Endothelial cell of umbilical vein (primary cell): Measurements from ENCODE around the gene MYLIP. TPM values are rescaled to one million over a fixed set of nuclear protein-coding genes. Genes with fewer than 3 reads are reported as not detected.
"Not testable (repeated sequence)": the region's sequence is repeated elsewhere in the genome, so short reads cannot be mapped to it uniquely, and the experiment has no call there.

ENCODE experiments used
- BruUV-seq: library from RNA; stranded (reverse); fragments of 400-500 nt; replicated peaks from 2 replicates; lab custom pipeline; 2021; lab: Mats Ljungman, UMichigan
- CTCF ChIA-PET: fragments of 300-600, 350-600 bp; sonication (Branson Sonifier 250); formaldehyde crosslinking; loops from one replicate; lab custom pipeline; 2021; ENCODE audit warnings: antibody characterized with exemption, inconsistent platforms; lab: Charles Lee
- POLR2A ChIA-PET: fragments of 300-600, 350-600 bp; sonication (Branson Sonifier 250); formaldehyde crosslinking; loops from one replicate; lab custom pipeline; 2021; ENCODE audit warnings: antibody characterized with exemption, inconsistent platforms; lab: Charles Lee
- DNase-seq: peaks from one replicate; pipeline ENCODE4 v3.0.0-alpha.2; 2011; ENCODE audit warnings: low read depth, low spot score
- FAIRE-seq: peaks from 2 replicates; lab custom pipeline; 2011; peaks lifted over from hg19 to GRCh38; lab: Jason Lieb, UNC
- H2AFZ ChIP-seq: 2 replicates; pipeline ENCODE4 v1.6.0; 2012; ENCODE audit warnings: low read depth, low read length, control low read depth, inconsistent platforms
- H3K27ac ChIP-seq: 2 replicates; pipeline ENCODE4 v1.5.1; 2011; ENCODE audit warnings: low read depth, mild to moderate bottlenecking, control low read depth, low read length, moderate library complexity; ENCODE audit not compliant: insufficient read depth
- H3K27me3 ChIP-seq, 2 experiments: 2 replicates each; pipeline versions ENCODE4 v1.6.0 to v1.6.1; 2011; ENCODE audit warnings: low read length in 2 of 2, mixed read lengths in 1 of 2; ENCODE audit not compliant: control insufficient read depth in 2 of 2, insufficient read depth in 2 of 2
- H3K36me3 ChIP-seq, 2 experiments: 2 replicates in 1 of 2; 3 replicates in 1 of 2; pipeline ENCODE4 v1.5.1; 2011; ENCODE audit warnings: low read length in 2 of 2, mild to moderate bottlenecking in 1 of 2, moderate library complexity in 1 of 2; ENCODE audit not compliant: control insufficient read depth in 2 of 2, insufficient read depth in 2 of 2; ENCODE audit errors: extremely low read depth in 1 of 2
- H3K4me1 ChIP-seq: 3 replicates; pipeline ENCODE4 v1.5.1; 2011; ENCODE audit warnings: mild to moderate bottlenecking, low read length; ENCODE audit not compliant: control insufficient read depth, insufficient read depth; ENCODE audit errors: extremely low read depth
- H3K4me2 ChIP-seq: 2 replicates; pipeline ENCODE4 v1.6.1; 2011; ENCODE audit warnings: low read length, control low read depth, mixed read lengths; ENCODE audit not compliant: insufficient read depth
- H3K4me3 ChIP-seq, 3 experiments: fragments of 200-600 bp in 1 of 3; sonication (generic), shearing (Covaris generic) in 1 of 3; replicated peaks in 1 of 3; 2 replicates each; pipeline ENCODE4 v1.5.1; 2011 to 2016; ENCODE audit warnings: control low read depth in 3 of 3, low read length in 3 of 3, mild to moderate bottlenecking in 2 of 3, inconsistent platforms in 1 of 3, low read depth in 1 of 3, moderate library complexity in 1 of 3; ENCODE audit not compliant: insufficient read depth in 1 of 3
- H3K79me2 ChIP-seq: 2 replicates; pipeline ENCODE4 v1.6.0; 2012; ENCODE audit warnings: low read length, inconsistent platforms; ENCODE audit not compliant: control insufficient read depth, insufficient read depth
- H3K9ac ChIP-seq: replicated peaks from 2 replicates; pipeline ENCODE3; 2011; ENCODE audit warnings: low read length, control low read depth; ENCODE audit not compliant: insufficient read depth; ENCODE audit errors: extremely low read depth
- H3K9me1 ChIP-seq: replicated peaks from 3 replicates; pipeline ENCODE4 v1.6.0; 2011; ENCODE audit warnings: mild to moderate bottlenecking, low read length; ENCODE audit not compliant: control insufficient read depth, insufficient read depth; ENCODE audit errors: extremely low read depth
- H3K9me3 ChIP-seq: replicated peaks from 2 replicates; pipeline ENCODE4 v1.5.1; 2012; ENCODE audit warnings: low read length, inconsistent platforms; ENCODE audit not compliant: control insufficient read depth, insufficient read depth
- H4K20me1 ChIP-seq: replicated peaks from 2 replicates; pipeline ENCODE3; 2011; ENCODE audit warnings: mild to moderate bottlenecking, low read length; ENCODE audit not compliant: control insufficient read depth, insufficient read depth; ENCODE audit errors: extremely low read depth
- CTCF ChIP-seq, 2 donors: IDR thresholded peaks; 1 replicate in 1 of 2; 2 replicates in 1 of 2; pipeline ENCODE4 v1.5.1; 2011; ENCODE audit warnings: low read length in 2 of 2, mild to moderate bottlenecking in 2 of 2, moderate library complexity in 2 of 2, control low read depth in 1 of 2, inconsistent platforms in 1 of 2, low read depth in 1 of 2; ENCODE audit not compliant: insufficient read depth in 1 of 2; ENCODE audit errors: extremely low read depth in 1 of 2
- EZH2 ChIP-seq: IDR thresholded peaks from 2 replicates; pipeline ENCODE4 v1.6.1; 2012; ENCODE audit warnings: borderline replicate concordance, low read depth, mild to moderate bottlenecking, moderate library complexity, low read length, inconsistent platforms; ENCODE audit not compliant: severe bottlenecking
- FOS ChIP-seq: IDR thresholded peaks from 2 replicates; pipeline ENCODE4 v1.6.1; 2011; ENCODE audit warnings: mild to moderate bottlenecking, low read length, moderate library complexity, borderline replicate concordance; ENCODE audit not compliant: insufficient read depth
- GATA2 ChIP-seq: IDR thresholded peaks from 2 replicates; pipeline ENCODE4 v1.7.0; 2011; ENCODE audit warnings: low read depth, mild to moderate bottlenecking, moderate library complexity, mixed read lengths, low read length; ENCODE audit not compliant: insufficient read length, insufficient read depth
- JUN ChIP-seq: IDR thresholded peaks from 2 replicates; pipeline ENCODE4 v1.6.1; 2011; ENCODE audit warnings: borderline replicate concordance, low read depth; ENCODE audit not compliant: insufficient read length, insufficient read depth
- MAX ChIP-seq: IDR thresholded peaks from 2 replicates; pipeline ENCODE4 v1.6.1; 2011; ENCODE audit not compliant: insufficient read depth, insufficient read length
- MYC ChIP-seq: IDR thresholded peaks from one replicate; pipeline ENCODE4 v1.6.1; 2011; ENCODE audit warnings: mild to moderate bottlenecking, low read depth, low read length
- POLR2A ChIP-seq: IDR thresholded peaks from 2 replicates; pipeline ENCODE4 v1.6.1; 2012; ENCODE audit warnings: low read depth, mild to moderate bottlenecking, control low read depth, low read length
- POLR2AphosphoS5 ChIP-seq: IDR thresholded peaks from 2 replicates; pipeline ENCODE4 v1.6.1; 2012; ENCODE audit warnings: low read depth, mild to moderate bottlenecking, control low read depth, low read length, moderate library complexity; ENCODE audit not compliant: insufficient read depth
- dilution Hi-C: fragments of 300-500 bp; cut with MboI; formaldehyde crosslinking; loops from one replicate; pipeline ENCODE4 v1.15.0; 2019; ENCODE audit warnings: low sequenced_read_pairs; ENCODE audit not compliant: extremely low pct_ligation_motif_present
- intact Hi-C: fragments of 100-400 bp; cut with micrococcal nuclease; formaldehyde crosslinking; loops from one replicate; pipeline ENCODE4 v1.10.0; 2022
- polyA plus RNA-seq, 4 experiments: library from polyadenylated mRNA; depleted of rRNA in 3 of 4; stranded (reverse) in 3 of 4; unstranded in 1 of 4; fragments of >200 nt; gene quantifications; 2 replicates each; pipeline versions ENCODE4 v1.2.1 to v1.2.3, GENCODE V29; 2011 to 2012; ENCODE audit warnings: missing spikeins in 1 of 4
- total RNA-seq: library from RNA; stranded (reverse); gene quantifications from 2 replicates; pipeline ENCODE4 v1.2.3, GENCODE V29; 2021

MYLIP gene
- total and polyA plus RNA-seq, 2 donors (not counting 3 experiments of a cell fraction or from before 2014, with no cell fraction given) = 16.9 to 19.2 TPM

- no peaks in the 10 kb centered on the region for H3K36me3 ChIP-seq
- TF ChIP-seq GATA2 (no peak), EZH2 (no peak), CTCF (IDR thresholded peaks at IDR 0.05; ENCODE audit: extremely low read depth in 1 of 2, insufficient read depth in 1 of 2, low read depth in 1 of 2, low read length in 2 of 2) (no peak), POLR2A (no peak), POLR2AphosphoS5 (no peak), JUN (no peak), FOS (no peak), MYC (no peak), MAX (no peak)
- H3K79me2 ChIP-seq = no peaks in the 10 kb centered on the region
- DNase-seq (no peak), FAIRE-seq (no peak)
- H4K20me1 ChIP-seq = no peaks in the 10 kb centered on the region
- dilution Hi-C loops (no loop called here), intact Hi-C loops (no loop called here)
- H3K27me3 ChIP-seq = peaks cover 9% of the 10 kb centered on the region in 2 experiments
- H3K9ac ChIP-seq = no peak overlapping the region
- no peak overlapping the region for H2AFZ ChIP-seq
- no peaks in the 10 kb centered on the region for H3K4me1 ChIP-seq
- ChIA-PET CTCF (interaction anchor here (1.5 kb wide), 1 partner anchor 9 kb away, joined by 7 read pairs; no protein-coding TSS in a partner anchor), POLR2A (no interaction called here)
- no TSS peak for BruUV-seq
- no peak overlapping the region for H3K4me2 ChIP-seq
- no peaks in the 10 kb centered on the region for H3K9me1 ChIP-seq
- H3K9me3 ChIP-seq = no peaks in the 10 kb centered on the region
- no peak overlapping the region for H3K4me3 ChIP-seq
- H3K27ac ChIP-seq = no peak overlapping the region
These were observed 45.7 kb downstream of the MYLIP start for GRCh38 chr6:16174416-16175078.

- H3K79me2 ChIP-seq, H3K27me3 ChIP-seq, H3K4me1 ChIP-seq, H3K27ac ChIP-seq, CTCF ChIA-PET, FAIRE-seq, H3K36me3 ChIP-seq, H3K9me3 ChIP-seq, intact Hi-C loops, POLR2A ChIA-PET, H3K9ac ChIP-seq, DNase-seq, BruUV-seq, H3K4me3 ChIP-seq, H4K20me1 ChIP-seq, H3K4me2 ChIP-seq, H2AFZ ChIP-seq, H3K9me1 ChIP-seq, dilution Hi-C loops: not testable (repeated sequence)
These were observed 47.7 kb downstream of the MYLIP start for GRCh38 chr6:16176600-16176999.
